Endodermal cell (in vitro differentiated cells): ENCODE measurements around the gene PLEKHA1. TPM values are rescaled to one million over a fixed set of nuclear protein-coding genes. Genes with fewer than 3 reads are reported as not detected.

Source experiments
- DNase-seq: peaks from one replicate; pipeline ENCODE4 v3.0.0-alpha.2; 2017
- H3K27ac ChIP-seq: 2 replicates; pipeline ENCODE4 v1.5.1; 2013; ENCODE audit warnings: mild to moderate bottlenecking, low read depth, low read length, moderate library complexity
- H3K27me3 ChIP-seq: 2 replicates; pipeline ENCODE4 v1.6.1; 2013; ENCODE audit warnings: mild to moderate bottlenecking, low read length, moderate library complexity; ENCODE audit not compliant: insufficient read depth, control insufficient read depth, poor library complexity, severe bottlenecking
- H3K36me3 ChIP-seq: 2 replicates; pipeline ENCODE4 v1.7.0; 2013; ENCODE audit warnings: mild to moderate bottlenecking, low read length, moderate library complexity; ENCODE audit not compliant: control insufficient read depth, insufficient read depth
- H3K4me1 ChIP-seq: one replicate; pipeline ENCODE4 v1.7.0; 2013; ENCODE audit warnings: low read length; ENCODE audit not compliant: control insufficient read depth, insufficient read depth
- H3K4me3 ChIP-seq: 2 replicates; pipeline ENCODE4 v1.5.1; 2013; ENCODE audit warnings: mild to moderate bottlenecking, low read length, moderate library complexity
- H3K9ac ChIP-seq: 2 replicates; pipeline ENCODE4 v1.6.1; 2013; ENCODE audit warnings: mild to moderate bottlenecking, low read length, moderate library complexity; ENCODE audit not compliant: poor library complexity, severe bottlenecking; ENCODE audit errors: extremely low read depth
- H3K9me3 ChIP-seq: 2 replicates; pipeline ENCODE4 v1.6.1; 2013; ENCODE audit warnings: mild to moderate bottlenecking, low read length, moderate library complexity; ENCODE audit not compliant: control insufficient read depth
- H3K27ac Mint-ChIP-seq: 2 replicates; pipeline ENCODE4 v1.8.0; 2020; ENCODE audit warnings: mixed read lengths
- H3K27me3 Mint-ChIP-seq: 2 replicates; pipeline ENCODE4 v1.8.0; 2021; ENCODE audit warnings: mild to moderate bottlenecking, mixed read lengths; ENCODE audit not compliant: insufficient read depth
- H3K36me3 Mint-ChIP-seq: 2 replicates; pipeline ENCODE4 v1.8.0; 2020; ENCODE audit warnings: low read depth, mixed read lengths
- H3K4me1 Mint-ChIP-seq: 2 replicates; pipeline ENCODE4 v1.8.0; 2020; ENCODE audit warnings: mixed read lengths
- H3K4me3 Mint-ChIP-seq: 2 replicates; pipeline ENCODE4 v1.8.0; 2020; ENCODE audit warnings: mild to moderate bottlenecking, moderate library complexity, mixed read lengths
- H3K9me3 Mint-ChIP-seq: 2 replicates; pipeline ENCODE4 v1.8.0; 2020; ENCODE audit warnings: mild to moderate bottlenecking, mixed read lengths
- WGBS, 2 experiments: methylation state at CpG; one replicate each; pipeline versions ENCODE4 v1.1.5 to v1.1.7; 2013; ENCODE audit warnings: missing lambda C conversion rate in 2 of 2, mixed read lengths in 1 of 2; ENCODE audit not compliant: insufficient coverage in 1 of 2, insufficient read length in 1 of 2; 5-methylcytosine and 5-hydroxymethylcytosine counted together
- total RNA-seq, 2 donors: library from RNA; stranded (reverse); fragmentation: NEBNext Ultra II Directional in 1 of 2; extraction: Animal tissue kit (Norgen Biotek cat#: 25700) in 1 of 2; gene quantifications; 2 replicates in 1 of 2; 3 replicates in 1 of 2; pipeline ENCODE4 v1.2.1, GENCODE V29; 2021
- TF ChIP-seq, protein P1 (sequence below): fragments of 200-600 bp; sonication (generic); conservative IDR thresholded peaks from 2 replicates; pipeline ENCODE4 v1.5.0; 2021; ENCODE audit warnings: antibody characterized with exemption, mild to moderate bottlenecking

The PLEKHA1 gene
- total RNA-seq, 2 donors from 2014 or later, result 29.6 to 49.0 TPM

DNA sequence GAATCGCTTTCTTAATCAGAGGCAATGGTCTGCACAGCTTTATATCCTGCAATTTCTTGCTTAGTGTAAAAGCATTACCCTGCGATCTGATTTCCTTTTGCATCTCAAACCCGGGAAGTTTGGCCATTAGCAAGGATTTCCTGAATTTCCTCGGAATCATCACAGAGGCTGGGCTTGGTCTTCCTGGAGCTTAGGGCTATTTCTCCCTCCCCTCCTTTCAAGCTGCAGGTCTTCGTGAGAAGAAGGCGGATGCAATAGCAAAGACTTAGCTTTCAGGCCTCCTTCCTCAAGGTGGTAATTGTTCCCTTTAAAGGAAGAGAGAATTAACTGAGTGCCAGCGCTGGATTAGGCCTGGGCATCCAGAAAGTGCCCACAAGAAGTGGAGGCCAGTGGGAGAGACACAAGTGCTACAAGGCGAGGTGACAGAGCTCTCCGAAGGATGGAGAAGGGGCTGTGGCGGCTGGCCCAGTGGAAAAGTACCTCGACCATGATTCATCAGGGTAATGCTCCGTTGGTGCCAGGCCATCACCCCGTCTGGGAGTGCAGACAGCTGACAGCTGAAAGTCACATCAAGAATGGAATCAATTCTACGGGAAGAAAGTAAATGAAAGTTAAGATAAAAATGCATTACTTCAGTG, 76.0 kb downstream of the PLEKHA1 start:
- Mint-ChIP-seq H3K4me3 (no peak overlapping the region), H3K27ac (no peak overlapping the region)
- TF ChIP-seq, protein P1, sequence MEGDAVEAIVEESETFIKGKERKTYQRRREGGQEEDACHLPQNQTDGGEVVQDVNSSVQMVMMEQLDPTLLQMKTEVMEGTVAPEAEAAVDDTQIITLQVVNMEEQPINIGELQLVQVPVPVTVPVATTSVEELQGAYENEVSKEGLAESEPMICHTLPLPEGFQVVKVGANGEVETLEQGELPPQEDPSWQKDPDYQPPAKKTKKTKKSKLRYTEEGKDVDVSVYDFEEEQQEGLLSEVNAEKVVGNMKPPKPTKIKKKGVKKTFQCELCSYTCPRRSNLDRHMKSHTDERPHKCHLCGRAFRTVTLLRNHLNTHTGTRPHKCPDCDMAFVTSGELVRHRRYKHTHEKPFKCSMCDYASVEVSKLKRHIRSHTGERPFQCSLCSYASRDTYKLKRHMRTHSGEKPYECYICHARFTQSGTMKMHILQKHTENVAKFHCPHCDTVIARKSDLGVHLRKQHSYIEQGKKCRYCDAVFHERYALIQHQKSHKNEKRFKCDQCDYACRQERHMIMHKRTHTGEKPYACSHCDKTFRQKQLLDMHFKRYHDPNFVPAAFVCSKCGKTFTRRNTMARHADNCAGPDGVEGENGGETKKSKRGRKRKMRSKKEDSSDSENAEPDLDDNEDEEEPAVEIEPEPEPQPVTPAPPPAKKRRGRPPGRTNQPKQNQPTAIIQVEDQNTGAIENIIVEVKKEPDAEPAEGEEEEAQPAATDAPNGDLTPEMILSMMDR, result no peak

DNA sequence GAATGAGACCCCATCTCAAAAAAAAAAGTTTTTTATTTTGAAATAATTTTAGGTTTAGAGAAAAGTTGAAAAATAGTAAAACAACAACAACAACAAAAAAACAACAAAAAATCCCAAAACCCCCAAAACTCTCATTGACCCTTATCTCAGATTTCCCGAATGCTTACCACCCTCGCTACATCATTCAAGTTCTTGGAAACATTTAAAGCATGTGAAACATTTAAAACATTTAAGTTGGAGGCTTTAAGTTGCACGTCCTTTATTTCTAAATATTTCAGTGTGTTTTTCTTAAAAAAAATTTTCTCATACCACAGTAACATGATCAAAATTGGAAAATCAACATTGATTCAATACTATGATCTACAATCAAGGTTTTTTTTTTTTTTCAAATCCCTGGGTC, 79.6 kb downstream of the PLEKHA1 start:
- TF ChIP-seq, protein P1, result no peak
- WGBS, 2 experiments, result 78 to 94% methylated on average over 1 to 3 of the region's 3 CpGs

More for the DNA sequence above, 76.0 kb downstream of the PLEKHA1 start:
- 90% methylated on average over 10 to 14 of the region's 14 CpGs for WGBS, 2 experiments
- peaks cover 13% of the 10 kb centered on the region for H3K9me3 ChIP-seq
- no peak for DNase-seq
- H3K27me3 ChIP-seq, result peaks cover 8% of the 10 kb centered on the region
- no peak overlapping the region for H3K9ac ChIP-seq
- Mint-ChIP-seq H3K9me3 (peaks cover 13% of the 10 kb centered on the region), H3K4me1 (no peaks in the 10 kb centered on the region), H3K36me3 (no peaks in the 10 kb centered on the region), H3K27me3 (peaks cover 7% of the 10 kb centered on the region)
- H3K4me1 ChIP-seq, result no peaks in the 10 kb centered on the region
- H3K4me3 ChIP-seq, result no peak overlapping the region
- no peak overlapping the region for H3K27ac ChIP-seq
- H3K36me3 ChIP-seq, result no peaks in the 10 kb centered on the region

DNA sequence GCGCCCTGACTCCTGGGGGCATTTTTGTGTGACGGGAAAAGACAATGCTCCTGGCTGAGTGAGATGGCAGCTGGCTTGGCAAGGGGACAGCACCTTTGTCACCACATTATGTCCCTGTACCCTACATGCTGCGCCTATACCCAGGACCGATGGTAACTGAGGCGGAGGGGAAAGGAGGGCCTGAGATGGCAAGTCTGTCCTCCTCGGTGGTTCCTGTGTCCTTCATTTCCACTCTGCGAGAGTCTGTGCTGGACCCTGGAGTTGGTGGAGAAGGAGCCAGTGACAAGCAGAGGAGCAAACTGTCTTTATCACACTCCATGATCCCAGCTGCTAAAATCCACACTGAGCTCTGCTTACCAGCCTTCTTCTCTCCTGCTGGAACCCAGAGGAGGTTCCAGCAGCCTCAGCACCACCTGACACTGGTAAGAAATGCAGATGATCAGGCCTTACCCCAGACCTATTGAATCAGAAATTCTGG, 80.1 kb downstream of the PLEKHA1 start, which contains the start of gene ARMS2:
Gene ARMS2, plus strand, starts transcription at position 51 of the 478 bp plus-strand sequence. Its CDS starts 75 bp downstream, at position 126.
- no peak within 1 kb of the TSS for H3K27ac Mint-ChIP-seq
- Histone ChIP-seq H3K9ac (no peak within 1 kb of the TSS), H3K9me3 (no peaks in the 10 kb centered on the region), H3K4me3 (no peak within 1 kb of the TSS), H3K27ac (no peak within 1 kb of the TSS), H3K4me1 (no peaks in the 10 kb centered on the region), H3K36me3 (no peaks in the 10 kb centered on the region), H3K27me3 (peaks cover 30% of the 10 kb centered on the region)
- no peaks in the 10 kb centered on the region for H3K4me1 Mint-ChIP-seq
- no peak within 1 kb of the TSS for H3K4me3 Mint-ChIP-seq
- TF ChIP-seq, protein P1, result no peak
- H3K27me3 Mint-ChIP-seq, result peaks cover 25% of the 10 kb centered on the region
- no peak for DNase-seq
- H3K9me3 Mint-ChIP-seq, result no peaks in the 10 kb centered on the region
- WGBS, 2 experiments, result 83% methylated on average over 1 to 7 of the region's 7 CpGs
- H3K36me3 Mint-ChIP-seq, result no peaks in the 10 kb centered on the region

More for the DNA sequence above, 79.6 kb downstream of the PLEKHA1 start:
- Histone ChIP-seq H3K27ac (no peak overlapping the region), H3K36me3 (no peaks in the 10 kb centered on the region), H3K4me1 (no peaks in the 10 kb centered on the region), H3K9me3 (no peaks in the 10 kb centered on the region), H3K4me3 (no peak overlapping the region), H3K27me3 (peaks cover 30% of the 10 kb centered on the region), H3K9ac (no peak overlapping the region)
- DNase-seq, result no peak
- no peaks in the 10 kb centered on the region for H3K36me3 Mint-ChIP-seq
- no peak overlapping the region for H3K4me3 Mint-ChIP-seq
- no peak overlapping the region for H3K27ac Mint-ChIP-seq
- H3K9me3 Mint-ChIP-seq, result no peaks in the 10 kb centered on the region
- peaks cover 21% of the 10 kb centered on the region for H3K27me3 Mint-ChIP-seq
- no peaks in the 10 kb centered on the region for H3K4me1 Mint-ChIP-seq
